Hematopoietic multipotent progenitor cell treated with erythropoietin and hydrocortisone succinate and interleukin-3 and kit ligand, for 4 days (in vitro differentiated cells): ENCODE measurements around the gene ACAP2.
"Not testable (repeated sequence)": the region's sequence is repeated elsewhere in the genome, so short reads cannot be mapped to it uniquely, and the experiment has no call there.

Source experiments
- DNase-seq: peaks from one replicate; pipeline ENCODE4 v3.0.0-alpha.2; 2015

ACAP2 gene

GRCh38 chr3:195442573-195443390 lies at the start of gene ACAP2:
ACAP2 (minus strand) TSS chr3:195443020; CDS start chr3:195442847, 173 bp downstream.
- peak; percentile 100 for DNase-seq

- DNase-seq = no peak
Measured at GRCh38 chr3:195475614-195476013, 32.8 kb upstream of the ACAP2 start.

GRCh38 chr3:195475116-195475515 lies 32.3 kb upstream of the ACAP2 start:
- not testable (repeated sequence) for DNase-seq

GRCh38 chr3:195468841-195469240 lies 26.0 kb upstream of the ACAP2 start:
- DNase-seq = no peak

- no peak for DNase-seq
Measured at GRCh38 chr3:195468391-195468776, 25.6 kb upstream of the ACAP2 start.

GRCh38 chr3:195467641-195468390 lies 25.0 kb upstream of the ACAP2 start:
- DNase-seq = peak; percentile 51

GRCh38 chr3:195466251-195466650 lies 23.4 kb upstream of the ACAP2 start:
- no peak for DNase-seq

GRCh38 chr3:195462922-195463321 lies 20.1 kb upstream of the ACAP2 start:
- not testable (repeated sequence) for DNase-seq

- DNase-seq = no peak
Measured at GRCh38 chr3:195462308-195462610, 19.4 kb upstream of the ACAP2 start.

GRCh38 chr3:195461594-195462307 lies 18.9 kb upstream of the ACAP2 start:
- no peak for DNase-seq

- DNase-seq = peak; percentile 62
Measured at GRCh38 chr3:195460091-195460713, 17.4 kb upstream of the ACAP2 start.

GRCh38 chr3:195458316-195458717 lies 15.5 kb upstream of the ACAP2 start:
- DNase-seq = peak; percentile 80

GRCh38 chr3:195455789-195456188 lies 13.0 kb upstream of the ACAP2 start:
- no peak for DNase-seq

GRCh38 chr3:195453236-195453635 lies 10.4 kb upstream of the ACAP2 start:
- DNase-seq = peak; percentile 72

- no peak for DNase-seq
Measured at GRCh38 chr3:195451373-195452015, 8.7 kb upstream of the ACAP2 start.

GRCh38 chr3:195450731-195451229 lies 8.0 kb upstream of the ACAP2 start:
- DNase-seq = no peak

GRCh38 chr3:195448205-195448875 lies 5.5 kb upstream of the ACAP2 start:
- no peak for DNase-seq

GRCh38 chr3:195447201-195447600 lies 4.4 kb upstream of the ACAP2 start:
- no peak for DNase-seq

GRCh38 chr3:195446359-195446758 lies 3.5 kb upstream of the ACAP2 start:
- DNase-seq = no peak

- no peak for DNase-seq
Measured at GRCh38 chr3:195445885-195446284, 3.1 kb upstream of the ACAP2 start.

- DNase-seq = no peak
Measured at GRCh38 chr3:195443391-195443989, 670 bp upstream of the ACAP2 start.
